Memory B cell (primary cell): ENCODE results near the gene PRLR.

ENCODE experiments used
- ATAC-seq: fragments of 150-1000 bp; cut with Tn5 transposase; 2 replicates; pipeline ENCODE4 v1.10.0; 2021; ENCODE audit warnings: low read depth, mild to moderate bottlenecking, moderate library complexity
- DNase-seq, 2 donors: peaks; one replicate each; pipeline ENCODE4 v3.0.0; 2022; ENCODE audit warnings: low spot score in 2 of 2
- H3K27ac Mint-ChIP-seq: one replicate; pipeline ENCODE4 v1.8.0; 2022; ENCODE audit warnings: mild to moderate bottlenecking, moderate library complexity, mixed read lengths
- H3K27me3 Mint-ChIP-seq: one replicate; pipeline ENCODE4 v1.8.0; 2022; ENCODE audit warnings: mixed read lengths
- H3K36me3 Mint-ChIP-seq: one replicate; pipeline ENCODE4 v1.8.0; 2022; ENCODE audit warnings: mild to moderate bottlenecking, mixed read lengths
- H3K4me1 Mint-ChIP-seq: one replicate; pipeline ENCODE4 v1.8.0; 2022; ENCODE audit warnings: mixed read lengths
- H3K4me3 Mint-ChIP-seq: one replicate; pipeline ENCODE4 v1.8.0; 2022; ENCODE audit warnings: mild to moderate bottlenecking, moderate library complexity, mixed read lengths
- H3K9me3 Mint-ChIP-seq: one replicate; pipeline ENCODE4 v1.8.0; 2022; ENCODE audit warnings: mixed read lengths

PRLR gene

DNA sequence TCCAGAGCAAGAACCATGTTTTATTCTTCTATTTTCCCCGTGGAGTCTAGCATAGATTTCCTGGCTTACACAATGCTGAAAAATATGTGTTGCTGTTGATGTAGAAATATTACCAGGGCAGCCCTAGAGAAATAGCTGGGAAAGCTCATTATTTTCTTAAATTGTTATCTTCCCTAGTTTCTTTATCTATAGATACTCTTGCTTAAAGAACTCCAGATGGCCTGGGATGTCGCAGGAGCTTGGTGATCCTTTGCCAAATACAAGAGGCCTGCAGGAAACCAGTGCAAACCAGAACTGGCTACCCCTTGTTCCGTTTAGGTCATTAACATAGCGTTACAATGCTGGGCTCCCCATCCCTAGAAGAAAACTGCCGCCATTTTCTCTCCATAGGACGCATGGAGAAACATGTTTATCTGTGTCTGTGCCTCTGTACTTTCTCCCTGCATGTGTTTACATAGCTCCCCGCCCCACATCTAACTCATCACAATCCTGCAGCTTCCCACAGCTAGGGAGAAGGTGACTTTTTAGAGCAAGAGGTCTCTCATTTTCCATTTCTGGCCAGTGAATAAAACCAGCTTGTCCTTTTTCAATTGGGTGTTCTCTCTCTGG is 6.4 kb downstream of the PRLR start:
- no peaks in the 10 kb centered on the region for H3K4me1 Mint-ChIP-seq
- ATAC-seq: no peak
- peaks cover 6% of the 10 kb centered on the region for H3K27me3 Mint-ChIP-seq
- no peaks in the 10 kb centered on the region for H3K9me3 Mint-ChIP-seq
- H3K27ac Mint-ChIP-seq: no peak overlapping the region
- no peak for DNase-seq
- H3K36me3 Mint-ChIP-seq: no peaks in the 10 kb centered on the region
- H3K4me3 Mint-ChIP-seq: no peak overlapping the region

DNA sequence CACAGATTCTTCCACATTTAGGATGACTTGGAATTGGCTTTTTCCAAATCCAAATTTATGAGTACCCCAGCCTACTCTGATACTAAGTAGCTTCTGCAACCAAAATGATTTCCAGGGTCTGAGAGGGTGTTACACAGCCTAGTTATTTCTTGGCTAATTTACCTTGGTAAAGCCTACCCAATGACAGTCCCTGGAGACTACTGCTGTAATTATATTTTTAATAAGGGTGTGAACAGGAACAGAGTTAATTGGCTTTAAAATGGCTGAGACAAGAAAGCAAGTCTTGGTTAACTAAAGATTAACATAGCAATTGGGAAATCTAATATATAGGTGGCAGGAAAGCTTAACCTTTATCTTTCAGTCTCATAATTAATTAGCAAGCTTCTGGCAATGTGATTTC is 9.3 kb downstream of the PRLR start:
- Mint-ChIP-seq H3K27ac (no peak overlapping the region), H3K4me1 (no peaks in the 10 kb centered on the region), H3K9me3 (no peaks in the 10 kb centered on the region), H3K36me3 (no peaks in the 10 kb centered on the region), H3K4me3 (no peak overlapping the region), H3K27me3 (peaks cover 2% of the 10 kb centered on the region)
- ATAC-seq (no peak), DNase-seq (no peak)

DNA sequence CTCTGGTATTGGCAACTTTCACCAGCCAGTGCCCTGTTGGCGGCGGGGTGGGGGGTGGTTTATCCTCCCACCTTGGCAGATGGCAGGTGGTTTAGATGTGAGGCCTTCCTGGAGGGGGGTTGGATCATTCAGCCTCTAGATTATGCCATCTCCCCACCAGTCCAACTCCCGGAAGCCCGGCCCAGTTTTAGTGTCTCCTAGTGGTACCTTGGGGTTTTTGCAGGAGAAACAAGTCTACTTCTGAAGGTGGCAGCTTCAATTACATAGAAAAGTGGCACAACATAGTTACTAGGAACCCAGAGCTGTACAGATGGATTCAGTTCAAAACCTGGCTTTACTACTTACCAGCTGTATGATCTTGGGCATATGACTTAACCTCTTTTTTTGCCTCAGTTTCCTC is 11.3 kb downstream of the PRLR start:
- no peaks in the 10 kb centered on the region for H3K27me3 Mint-ChIP-seq
- no peak overlapping the region for H3K27ac Mint-ChIP-seq
- no peak overlapping the region for H3K4me3 Mint-ChIP-seq
- H3K4me1 Mint-ChIP-seq: no peaks in the 10 kb centered on the region
- no peaks in the 10 kb centered on the region for H3K36me3 Mint-ChIP-seq
- ATAC-seq: no peak
- DNase-seq: no peak
- H3K9me3 Mint-ChIP-seq: no peaks in the 10 kb centered on the region

DNA sequence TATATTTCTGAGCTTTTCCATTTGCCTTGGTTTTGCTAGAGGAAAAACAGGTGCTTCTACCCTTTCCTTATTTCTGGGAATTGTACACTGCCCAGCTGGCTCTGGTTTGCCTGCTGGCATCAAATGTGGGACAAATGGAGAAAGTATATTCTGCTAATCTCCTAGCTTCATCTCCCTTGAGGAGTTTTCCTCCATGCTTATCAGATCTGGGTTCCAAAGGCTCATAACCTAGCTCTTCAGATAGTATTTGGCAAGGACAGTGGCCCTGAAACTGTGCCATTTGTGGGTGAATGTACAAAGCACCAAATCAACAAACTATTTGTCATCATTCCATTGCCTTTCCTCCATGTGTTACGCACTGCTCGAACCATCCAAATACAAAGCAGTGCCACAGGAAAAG is 16.2 kb downstream of the PRLR start:
- H3K4me3 Mint-ChIP-seq: no peak overlapping the region
- H3K36me3 Mint-ChIP-seq: no peaks in the 10 kb centered on the region
- ATAC-seq: no peak
- no peak for DNase-seq
- H3K4me1 Mint-ChIP-seq: peaks cover 14% of the 10 kb centered on the region
- H3K27ac Mint-ChIP-seq: peak overlapping the region; percentile 89
- H3K27me3 Mint-ChIP-seq: no peaks in the 10 kb centered on the region
- H3K9me3 Mint-ChIP-seq: no peaks in the 10 kb centered on the region

DNA sequence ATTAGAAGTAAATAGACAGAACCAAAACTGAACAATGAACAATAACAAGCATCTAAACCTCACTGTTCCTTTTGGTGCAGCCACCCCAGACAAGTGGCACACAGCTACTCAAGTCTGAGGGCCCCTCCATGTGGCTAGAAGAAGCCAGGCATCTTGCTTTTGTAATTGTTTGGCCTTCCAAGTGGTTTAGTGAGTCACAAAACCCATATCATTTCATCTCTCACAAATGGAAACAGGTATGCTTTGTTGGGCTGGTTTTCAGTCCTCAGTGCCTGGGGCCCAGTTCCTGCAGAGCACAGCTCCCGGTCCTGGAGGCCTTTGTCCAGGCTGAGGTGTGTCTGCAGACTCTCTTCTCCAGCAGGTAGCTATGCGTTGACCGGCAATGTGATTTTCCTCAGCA is 16.7 kb downstream of the PRLR start:
- no peaks in the 10 kb centered on the region for H3K9me3 Mint-ChIP-seq
- DNase-seq (no peak), ATAC-seq (no peak)
- H3K4me1 Mint-ChIP-seq: peaks cover 14% of the 10 kb centered on the region
- no peaks in the 10 kb centered on the region for H3K27me3 Mint-ChIP-seq
- H3K36me3 Mint-ChIP-seq: no peaks in the 10 kb centered on the region
- H3K27ac Mint-ChIP-seq: peak overlapping the region; percentile 89
- no peak overlapping the region for H3K4me3 Mint-ChIP-seq

DNA sequence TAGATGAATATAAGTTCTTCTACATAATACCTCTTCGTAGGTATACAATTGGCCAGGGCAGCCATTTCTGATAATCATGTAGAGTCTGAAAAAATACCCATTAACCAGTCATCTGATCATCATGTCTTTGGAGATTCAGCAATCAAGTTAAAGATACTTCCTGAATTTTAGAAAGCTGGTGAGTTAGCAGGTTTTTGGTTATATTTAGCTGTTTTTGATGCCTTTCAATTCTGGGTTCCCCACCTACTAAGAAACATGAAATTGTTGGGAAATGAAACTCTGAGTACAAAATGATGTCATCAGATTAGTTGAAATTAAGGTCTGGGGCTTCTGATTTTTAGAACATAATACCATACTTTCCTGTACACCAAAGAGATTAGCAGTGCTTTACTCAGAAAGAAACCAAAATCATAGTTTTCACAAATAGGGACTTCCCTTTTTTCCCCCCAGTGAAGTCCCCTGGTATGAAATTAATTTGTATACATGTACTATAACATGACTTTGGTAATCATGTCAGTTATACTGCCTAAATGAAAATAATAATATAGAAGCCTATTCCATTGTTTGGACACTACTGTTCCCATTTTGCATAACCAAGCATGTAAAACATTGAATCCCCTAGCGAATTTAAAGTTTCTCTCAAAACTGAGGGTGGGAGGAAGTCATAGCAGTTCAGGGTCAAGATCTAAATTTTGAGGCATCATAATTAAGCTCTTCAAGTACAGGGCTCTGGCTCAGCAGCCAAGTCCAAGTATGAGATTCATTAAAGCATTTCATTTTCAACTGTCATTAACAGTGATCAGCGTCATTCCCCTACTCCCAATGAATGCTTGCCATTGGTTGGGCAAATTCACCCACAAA is 17.9 kb downstream of the PRLR start:
- H3K4me1 Mint-ChIP-seq: peaks cover 14% of the 10 kb centered on the region
- peak; percentile 83 for ATAC-seq

DNA sequence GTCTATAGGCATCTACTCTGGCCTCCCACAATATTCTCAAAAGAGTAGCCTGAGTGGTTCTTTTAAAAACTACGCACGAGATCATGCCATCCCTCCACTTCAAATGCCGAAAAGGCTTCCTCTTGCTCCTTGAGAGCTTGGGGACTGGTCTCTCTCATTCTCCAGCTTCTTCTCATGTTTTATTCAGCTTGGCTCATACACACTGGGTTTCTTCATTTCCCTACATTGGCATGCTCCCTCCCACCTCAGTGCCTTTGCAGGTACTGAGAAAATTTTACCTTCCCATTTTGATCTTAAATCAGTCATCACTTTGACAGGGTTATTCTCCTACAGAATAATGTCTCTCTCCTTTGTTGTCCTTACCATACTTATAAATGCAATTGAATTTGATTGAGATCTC is 20.4 kb downstream of the PRLR start:
- DNase-seq (no peak), ATAC-seq (no peak)
- Mint-ChIP-seq H3K36me3 (no peaks in the 10 kb centered on the region), H3K9me3 (no peaks in the 10 kb centered on the region), H3K27me3 (no peaks in the 10 kb centered on the region), H3K4me3 (no peak overlapping the region), H3K4me1 (peaks cover 14% of the 10 kb centered on the region), H3K27ac (no peak overlapping the region)

More for the DNA sequence above, 17.9 kb downstream of the PRLR start:
- H3K36me3 Mint-ChIP-seq: no peaks in the 10 kb centered on the region
- no peak for DNase-seq
- no peaks in the 10 kb centered on the region for H3K27me3 Mint-ChIP-seq
- H3K27ac Mint-ChIP-seq: peak overlapping the region; percentile 89
- H3K4me3 Mint-ChIP-seq: no peak overlapping the region
- no peaks in the 10 kb centered on the region for H3K9me3 Mint-ChIP-seq

DNA sequence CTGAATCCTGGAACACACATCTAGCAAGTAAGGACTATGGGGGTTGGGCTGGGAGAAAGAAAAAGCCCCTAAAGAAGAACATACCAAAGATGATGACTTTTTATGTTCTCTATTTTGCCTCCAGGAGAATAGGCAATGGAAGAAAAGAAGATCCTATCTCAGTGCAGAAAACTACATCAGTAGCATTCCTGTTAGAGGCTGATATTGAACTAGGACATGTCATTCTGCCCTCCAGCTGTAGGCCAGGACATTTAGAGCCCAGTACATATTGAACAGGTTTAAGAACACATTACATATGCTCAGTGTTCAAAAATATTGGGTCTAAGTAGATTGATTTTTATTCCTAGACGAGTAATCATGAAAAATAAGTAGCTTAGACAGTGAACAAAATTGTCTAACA is 24.7 kb downstream of the PRLR start:
- DNase-seq: no peak
- no peak for ATAC-seq
- no peak overlapping the region for H3K27ac Mint-ChIP-seq
- peaks cover 2% of the 10 kb centered on the region for H3K27me3 Mint-ChIP-seq
- no peak overlapping the region for H3K4me3 Mint-ChIP-seq
- H3K36me3 Mint-ChIP-seq: no peaks in the 10 kb centered on the region
- peaks cover 3% of the 10 kb centered on the region for H3K4me1 Mint-ChIP-seq
- H3K9me3 Mint-ChIP-seq: no peaks in the 10 kb centered on the region

DNA sequence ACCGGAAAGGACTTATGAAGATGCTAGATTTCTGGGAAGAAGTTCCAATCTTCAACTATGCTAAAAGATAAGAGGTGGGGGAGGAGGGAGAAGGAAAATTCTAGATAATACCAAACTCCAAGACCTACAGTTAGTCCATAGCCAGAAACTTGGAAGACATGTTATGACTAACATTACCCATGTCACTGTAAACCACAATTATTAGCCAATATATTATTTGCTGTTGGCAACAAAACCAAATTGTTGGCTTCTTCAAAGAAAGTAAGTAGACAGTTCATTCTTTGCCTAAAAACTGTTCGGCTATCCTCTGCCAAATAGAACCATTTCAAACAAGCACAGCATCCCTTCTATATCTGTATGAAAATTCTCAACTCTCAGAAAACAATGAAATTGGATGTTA is 25.1 kb downstream of the PRLR start:
- Mint-ChIP-seq H3K9me3 (no peaks in the 10 kb centered on the region), H3K27me3 (peaks cover 2% of the 10 kb centered on the region), H3K27ac (no peak overlapping the region), H3K4me3 (no peak overlapping the region), H3K4me1 (peaks cover 3% of the 10 kb centered on the region), H3K36me3 (no peaks in the 10 kb centered on the region)
- no peak for ATAC-seq
- no peak for DNase-seq

DNA sequence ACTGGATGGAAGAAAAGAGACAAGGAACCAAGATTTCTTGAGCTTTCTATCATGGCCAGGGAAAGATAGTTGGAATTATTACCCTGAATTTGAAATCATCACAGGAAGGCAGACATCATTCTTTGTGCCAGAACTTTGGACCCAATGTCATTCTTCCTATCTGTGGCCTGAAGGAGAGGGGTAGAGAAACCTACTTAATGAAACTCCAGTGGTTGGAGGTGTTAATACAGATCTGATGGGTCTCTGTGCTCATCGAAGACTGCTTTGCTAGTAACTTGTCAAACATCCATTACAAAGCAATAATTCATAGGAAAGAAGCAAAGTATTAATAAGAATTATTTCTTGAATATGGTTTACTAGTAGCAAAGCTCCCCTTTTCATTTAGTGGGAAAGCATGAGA is 26.9 kb downstream of the PRLR start:
- ATAC-seq (no peak), DNase-seq (no peak)
- Mint-ChIP-seq H3K27ac (no peak overlapping the region), H3K4me3 (no peak overlapping the region), H3K27me3 (peaks cover 2% of the 10 kb centered on the region), H3K9me3 (no peaks in the 10 kb centered on the region), H3K36me3 (no peaks in the 10 kb centered on the region), H3K4me1 (peaks cover 3% of the 10 kb centered on the region)

DNA sequence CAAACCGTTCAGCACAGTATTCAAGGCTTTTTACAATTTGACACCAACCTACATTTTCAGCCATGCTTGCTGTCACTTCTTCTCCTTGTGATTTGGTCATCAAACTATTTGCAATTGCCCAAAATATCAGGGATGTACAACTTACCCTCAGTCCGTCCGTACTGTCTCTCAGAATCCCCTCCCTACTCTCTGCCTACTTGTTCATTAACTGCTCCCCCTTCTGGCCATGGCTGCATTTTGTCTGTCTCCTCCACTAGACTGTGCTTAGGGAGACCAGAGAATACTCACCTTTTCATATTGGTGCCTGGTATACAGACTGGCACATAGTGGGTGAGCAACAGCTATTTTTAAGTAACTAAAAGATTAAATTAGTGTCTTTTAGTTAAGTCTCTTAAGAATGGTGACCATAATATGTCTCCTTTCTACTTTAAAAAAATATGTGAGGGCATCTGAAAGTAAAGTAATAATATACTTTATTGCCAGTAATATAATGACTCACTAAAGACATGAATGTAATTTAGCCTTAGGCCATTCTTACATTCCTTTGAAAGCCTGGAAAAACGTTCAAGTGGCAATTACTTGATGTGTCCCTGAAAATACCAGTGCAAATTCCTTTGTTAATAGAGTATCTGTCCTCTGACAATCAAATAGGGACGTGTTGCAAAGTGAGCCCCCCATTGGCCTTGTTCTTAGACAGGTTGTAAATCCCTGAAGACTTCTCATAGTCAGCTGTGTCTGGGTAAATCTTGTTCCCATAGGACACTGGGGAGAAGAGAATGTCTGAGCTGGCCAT is 27.8 kb downstream of the PRLR start:
- peak; percentile 34 to 59 for DNase-seq
- ATAC-seq: peak; percentile 94
- no peaks in the 10 kb centered on the region for H3K36me3 Mint-ChIP-seq
- peaks cover 2% of the 10 kb centered on the region for H3K27me3 Mint-ChIP-seq
- no peak overlapping the region for H3K27ac Mint-ChIP-seq
- peaks cover 3% of the 10 kb centered on the region for H3K4me1 Mint-ChIP-seq
- H3K4me3 Mint-ChIP-seq: no peak overlapping the region
- no peaks in the 10 kb centered on the region for H3K9me3 Mint-ChIP-seq

DNA sequence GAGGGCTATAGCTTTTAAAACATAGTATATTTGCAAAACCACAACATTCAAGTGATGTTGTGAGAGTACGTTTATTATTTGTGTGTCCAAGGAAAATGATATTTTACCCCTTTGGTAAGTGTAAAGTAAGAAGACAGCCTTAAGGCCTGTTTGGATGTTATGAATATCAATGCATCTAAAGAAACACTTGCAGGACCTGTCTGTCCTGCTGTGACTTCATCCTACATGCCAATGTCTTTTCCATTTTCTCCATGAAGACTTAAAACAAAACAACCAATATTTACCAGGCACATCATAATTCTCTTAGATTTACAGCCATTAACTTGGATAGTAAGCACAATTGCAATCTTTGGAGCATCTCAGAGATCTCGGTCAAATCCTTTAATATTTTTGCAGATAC is 29.0 kb downstream of the PRLR start:
- DNase-seq (no peak), ATAC-seq (no peak)
- peaks cover 2% of the 10 kb centered on the region for H3K27me3 Mint-ChIP-seq
- peaks cover 6% of the 10 kb centered on the region for H3K4me1 Mint-ChIP-seq
- no peak overlapping the region for H3K4me3 Mint-ChIP-seq
- no peaks in the 10 kb centered on the region for H3K9me3 Mint-ChIP-seq
- H3K27ac Mint-ChIP-seq: no peak overlapping the region
- no peaks in the 10 kb centered on the region for H3K36me3 Mint-ChIP-seq

DNA sequence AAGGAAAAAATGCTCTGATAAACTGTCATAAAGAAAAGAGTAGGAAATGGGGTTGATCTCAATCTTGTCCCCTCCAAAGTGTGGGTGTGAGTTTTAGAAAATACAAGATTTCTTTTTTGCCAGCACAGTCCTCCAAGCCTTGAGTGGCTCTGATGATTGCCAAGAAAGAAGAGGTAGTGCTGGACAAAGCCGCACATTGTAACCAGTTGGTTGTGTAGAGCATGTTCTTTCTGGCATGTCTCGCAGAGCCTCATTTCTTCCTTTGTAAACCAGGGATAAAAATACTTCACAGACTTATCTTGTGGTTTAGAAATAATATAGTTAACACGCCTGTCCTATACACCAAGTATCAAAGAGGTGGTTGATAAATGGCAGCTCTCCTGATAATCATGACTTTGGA is 30.4 kb downstream of the PRLR start:
- Mint-ChIP-seq H3K36me3 (no peaks in the 10 kb centered on the region), H3K27ac (no peak overlapping the region), H3K9me3 (no peaks in the 10 kb centered on the region), H3K4me3 (no peak overlapping the region), H3K27me3 (peaks cover 2% of the 10 kb centered on the region), H3K4me1 (peaks cover 18% of the 10 kb centered on the region)
- ATAC-seq (no peak), DNase-seq (no peak)

DNA sequence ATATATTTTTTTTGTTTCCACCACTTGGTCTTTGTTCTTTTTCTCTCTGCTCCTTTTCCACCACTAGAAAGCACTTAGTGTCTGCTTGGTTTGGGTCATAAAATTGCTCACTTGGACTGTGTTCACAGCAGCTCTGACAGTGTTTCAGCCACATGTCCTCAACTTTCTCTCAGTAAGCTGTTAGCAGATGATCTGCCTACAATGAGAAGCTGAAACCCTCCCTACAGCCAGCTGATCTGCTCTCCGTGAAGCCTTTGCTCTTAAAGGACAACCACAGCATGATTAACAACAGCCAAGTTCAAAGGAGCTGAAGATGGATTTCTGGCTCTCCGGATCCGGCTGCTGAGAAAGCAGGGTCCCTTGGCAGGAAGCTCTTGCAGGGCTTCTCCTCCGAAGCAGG is 31.6 kb downstream of the PRLR start:
- ATAC-seq (no peak), DNase-seq (no peak)
- Mint-ChIP-seq H3K36me3 (no peaks in the 10 kb centered on the region), H3K4me1 (peaks cover 24% of the 10 kb centered on the region), H3K4me3 (no peak overlapping the region), H3K27me3 (peaks cover 2% of the 10 kb centered on the region), H3K9me3 (no peaks in the 10 kb centered on the region), H3K27ac (no peak overlapping the region)
